ENCODE results near the gene GSK3A. TPM values are rescaled to one million over a fixed set of nuclear protein-coding genes. Genes with fewer than 3 reads are reported as not detected.
A peak's percentile ranks its signal among the peaks of the same experiment; 100 is the strongest.

GSK3A gene
- total RNA-seq, 1 experiment from 2014 or later = 50.8 TPM

- TF ChIP-seq, protein P1, sequence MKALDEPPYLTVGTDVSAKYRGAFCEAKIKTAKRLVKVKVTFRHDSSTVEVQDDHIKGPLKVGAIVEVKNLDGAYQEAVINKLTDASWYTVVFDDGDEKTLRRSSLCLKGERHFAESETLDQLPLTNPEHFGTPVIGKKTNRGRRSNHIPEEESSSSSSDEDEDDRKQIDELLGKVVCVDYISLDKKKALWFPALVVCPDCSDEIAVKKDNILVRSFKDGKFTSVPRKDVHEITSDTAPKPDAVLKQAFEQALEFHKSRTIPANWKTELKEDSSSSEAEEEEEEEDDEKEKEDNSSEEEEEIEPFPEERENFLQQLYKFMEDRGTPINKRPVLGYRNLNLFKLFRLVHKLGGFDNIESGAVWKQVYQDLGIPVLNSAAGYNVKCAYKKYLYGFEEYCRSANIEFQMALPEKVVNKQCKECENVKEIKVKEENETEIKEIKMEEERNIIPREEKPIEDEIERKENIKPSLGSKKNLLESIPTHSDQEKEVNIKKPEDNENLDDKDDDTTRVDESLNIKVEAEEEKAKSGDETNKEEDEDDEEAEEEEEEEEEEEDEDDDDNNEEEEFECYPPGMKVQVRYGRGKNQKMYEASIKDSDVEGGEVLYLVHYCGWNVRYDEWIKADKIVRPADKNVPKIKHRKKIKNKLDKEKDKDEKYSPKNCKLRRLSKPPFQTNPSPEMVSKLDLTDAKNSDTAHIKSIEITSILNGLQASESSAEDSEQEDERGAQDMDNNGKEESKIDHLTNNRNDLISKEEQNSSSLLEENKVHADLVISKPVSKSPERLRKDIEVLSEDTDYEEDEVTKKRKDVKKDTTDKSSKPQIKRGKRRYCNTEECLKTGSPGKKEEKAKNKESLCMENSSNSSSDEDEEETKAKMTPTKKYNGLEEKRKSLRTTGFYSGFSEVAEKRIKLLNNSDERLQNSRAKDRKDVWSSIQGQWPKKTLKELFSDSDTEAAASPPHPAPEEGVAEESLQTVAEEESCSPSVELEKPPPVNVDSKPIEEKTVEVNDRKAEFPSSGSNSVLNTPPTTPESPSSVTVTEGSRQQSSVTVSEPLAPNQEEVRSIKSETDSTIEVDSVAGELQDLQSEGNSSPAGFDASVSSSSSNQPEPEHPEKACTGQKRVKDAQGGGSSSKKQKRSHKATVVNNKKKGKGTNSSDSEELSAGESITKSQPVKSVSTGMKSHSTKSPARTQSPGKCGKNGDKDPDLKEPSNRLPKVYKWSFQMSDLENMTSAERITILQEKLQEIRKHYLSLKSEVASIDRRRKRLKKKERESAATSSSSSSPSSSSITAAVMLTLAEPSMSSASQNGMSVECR (CRISPR knock-in tag; IDR thresholded peaks at IDR 0.05; ENCODE audit: borderline replicate concordance) = no peak
- TF ChIP-seq, protein P2, sequence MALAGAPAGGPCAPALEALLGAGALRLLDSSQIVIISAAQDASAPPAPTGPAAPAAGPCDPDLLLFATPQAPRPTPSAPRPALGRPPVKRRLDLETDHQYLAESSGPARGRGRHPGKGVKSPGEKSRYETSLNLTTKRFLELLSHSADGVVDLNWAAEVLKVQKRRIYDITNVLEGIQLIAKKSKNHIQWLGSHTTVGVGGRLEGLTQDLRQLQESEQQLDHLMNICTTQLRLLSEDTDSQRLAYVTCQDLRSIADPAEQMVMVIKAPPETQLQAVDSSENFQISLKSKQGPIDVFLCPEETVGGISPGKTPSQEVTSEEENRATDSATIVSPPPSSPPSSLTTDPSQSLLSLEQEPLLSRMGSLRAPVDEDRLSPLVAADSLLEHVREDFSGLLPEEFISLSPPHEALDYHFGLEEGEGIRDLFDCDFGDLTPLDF (CRISPR knock-in tag; IDR thresholded peaks at IDR 0.05) = no peak
- no peak for TF ChIP-seq ELF4 (CRISPR knock-in tag; IDR thresholded peaks at IDR 0.05; ENCODE audit: low read depth)
- TF ChIP-seq SP1 (CRISPR knock-in tag; conservative IDR thresholded peaks at IDR 0.05) = no peak
Observed at GRCh38 chr19:42251572-42252358, 9.4 kb upstream of the GSK3A start (continued).

GRCh38 chr19:42250666-42251531 is 8.5 kb upstream of the GSK3A start:
- H3K27me3 Mint-ChIP-seq (ENCODE audit: low read depth) = no peaks in the 10 kb centered on the region
- TF ChIP-seq NFYB (CRISPR knock-in tag; conservative IDR thresholded peaks at IDR 0.05; ENCODE audit: low read depth) (no peak), ZNF532 (CRISPR knock-in tag; IDR thresholded peaks at IDR 0.05; ENCODE audit: borderline replicate concordance) (no peak), ZNF671 (CRISPR knock-in tag; IDR thresholded peaks at IDR 0.05) (no peak), GABPB1 (CRISPR knock-in tag; IDR thresholded peaks at IDR 0.05) (no peak), JUN (CRISPR knock-in tag; IDR thresholded peaks at IDR 0.05) (no peak), GRHL2 (CRISPR knock-in tag; IDR thresholded peaks at IDR 0.05; ENCODE audit: insufficient replicate concordance, severe bottlenecking) (no peak), GTF2I (CRISPR knock-in tag; conservative IDR thresholded peaks at IDR 0.05) (no peak), ZNF232 (CRISPR knock-in tag; IDR thresholded peaks at IDR 0.05) (no peak), ZNF138 (CRISPR knock-in tag; conservative IDR thresholded peaks at IDR 0.05) (no peak), NR2C2 (CRISPR knock-in tag; IDR thresholded peaks at IDR 0.05) (no peak)
- TF ChIP-seq, protein P3, sequence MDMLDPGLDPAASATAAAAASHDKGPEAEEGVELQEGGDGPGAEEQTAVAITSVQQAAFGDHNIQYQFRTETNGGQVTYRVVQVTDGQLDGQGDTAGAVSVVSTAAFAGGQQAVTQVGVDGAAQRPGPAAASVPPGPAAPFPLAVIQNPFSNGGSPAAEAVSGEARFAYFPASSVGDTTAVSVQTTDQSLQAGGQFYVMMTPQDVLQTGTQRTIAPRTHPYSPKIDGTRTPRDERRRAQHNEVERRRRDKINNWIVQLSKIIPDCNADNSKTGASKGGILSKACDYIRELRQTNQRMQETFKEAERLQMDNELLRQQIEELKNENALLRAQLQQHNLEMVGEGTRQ (CRISPR knock-in tag; IDR thresholded peaks at IDR 0.05) = no peak
- TF ChIP-seq, protein P4, sequence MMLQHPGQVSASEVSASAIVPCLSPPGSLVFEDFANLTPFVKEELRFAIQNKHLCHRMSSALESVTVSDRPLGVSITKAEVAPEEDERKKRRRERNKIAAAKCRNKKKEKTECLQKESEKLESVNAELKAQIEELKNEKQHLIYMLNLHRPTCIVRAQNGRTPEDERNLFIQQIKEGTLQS (CRISPR knock-in tag; conservative IDR thresholded peaks at IDR 0.05) = no peak
- TF ChIP-seq, protein P2 (CRISPR knock-in tag; IDR thresholded peaks at IDR 0.05) = no peak
- TF ChIP-seq, protein P5, sequence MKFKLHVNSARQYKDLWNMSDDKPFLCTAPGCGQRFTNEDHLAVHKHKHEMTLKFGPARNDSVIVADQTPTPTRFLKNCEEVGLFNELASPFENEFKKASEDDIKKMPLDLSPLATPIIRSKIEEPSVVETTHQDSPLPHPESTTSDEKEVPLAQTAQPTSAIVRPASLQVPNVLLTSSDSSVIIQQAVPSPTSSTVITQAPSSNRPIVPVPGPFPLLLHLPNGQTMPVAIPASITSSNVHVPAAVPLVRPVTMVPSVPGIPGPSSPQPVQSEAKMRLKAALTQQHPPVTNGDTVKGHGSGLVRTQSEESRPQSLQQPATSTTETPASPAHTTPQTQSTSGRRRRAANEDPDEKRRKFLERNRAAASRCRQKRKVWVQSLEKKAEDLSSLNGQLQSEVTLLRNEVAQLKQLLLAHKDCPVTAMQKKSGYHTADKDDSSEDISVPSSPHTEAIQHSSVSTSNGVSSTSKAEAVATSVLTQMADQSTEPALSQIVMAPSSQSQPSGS (CRISPR knock-in tag; IDR thresholded peaks at IDR 0.05; ENCODE audit: borderline replicate concordance, low read depth) = no peak

More at GRCh38 chr19:42250666-42251531, 8.5 kb upstream of the GSK3A start:
- POLR2A ChIA-PET = interaction anchor here (0.6 to 1.2 kb wide), 3 partner anchors 17 to 57 kb away, joined by 3 to 5 read pairs (median 3); no protein-coding TSS in a partner anchor
- H3K4me3 Mint-ChIP-seq = no peak overlapping the region
- H3K4me1 Mint-ChIP-seq = peaks cover 37% of the 10 kb centered on the region
- H3K9me3 Mint-ChIP-seq = no peaks in the 10 kb centered on the region
- DNase-seq (ENCODE audit: low spot score) = no peak
- H3K27ac Mint-ChIP-seq = peak overlapping the region; percentile 27; the same call in 1 of the 2 replicates
- H3K36me3 Mint-ChIP-seq = no peaks in the 10 kb centered on the region
- CTCF ChIA-PET = interaction anchor here (1.1 to 3.5 kb wide), 4 partner anchors 8 to 118 kb away, joined by 3 to 26 read pairs (median 4); partner anchors contain the start of gene POU2F2
- no peak for ATAC-seq

All from WTC11 (cell line).